Cardiac muscle cell (in vitro differentiated cells and primary cell): ENCODE results near the gene L1TD1. TPM values are rescaled to one million over a fixed set of nuclear protein-coding genes. Genes with fewer than 3 reads are reported as not detected.
"Not testable (repeated sequence)": the region's sequence is repeated elsewhere in the genome, so short reads cannot be mapped to it uniquely, and the experiment has no call there.

Experiments
- DNase-seq, 2 donors: peaks; one replicate each; pipeline versions ENCODE4 v3.0.0 to v3.0.0-alpha.2; 2010 to 2017; ENCODE audit warnings: low read depth in 1 of 2, low spot score in 1 of 2
- H3K27ac ChIP-seq: fragments of 200-600 bp; sonication (generic); 2 replicates; pipeline ENCODE4 v1.5.1; 2016
- H3K27me3 ChIP-seq: fragments of 200-600 bp; sonication (generic); 2 replicates; pipeline ENCODE4 v1.6.0; 2016; ENCODE audit warnings: control low read depth
- H3K36me3 ChIP-seq: fragments of 200-600 bp; sonication (generic); 2 replicates; pipeline ENCODE4 v1.5.1; 2016; ENCODE audit warnings: control low read depth
- H3K4me1 ChIP-seq: fragments of 200-600 bp; sonication (generic); 2 replicates; pipeline ENCODE4 v1.8.1; 2017; ENCODE audit warnings: low read depth, mild to moderate bottlenecking, mixed run types
- H3K4me3 ChIP-seq: fragments of 200-600 bp; sonication (generic); 2 replicates; pipeline ENCODE4 v1.5.1; 2016; ENCODE audit warnings: mild to moderate bottlenecking
- H3K9me3 ChIP-seq: fragments of 200-600 bp; sonication (generic); 2 replicates; pipeline ENCODE4 v1.5.1; 2017; ENCODE audit warnings: low read depth, mild to moderate bottlenecking, control low read depth
- CTCF ChIP-seq: IDR thresholded peaks from 2 replicates; pipeline ENCODE4 v1.5.1; 2012; ENCODE audit warnings: low read depth, mild to moderate bottlenecking, low read length
- polyA plus RNA-seq: library from polyadenylated mRNA; unstranded; fragments of >200 nt; fragmentation: Nextera tagmentation; extraction: Ambion mirVana; gene quantifications from 2 replicates; pipeline ENCODE4 v1.2.1, GENCODE V29; 2016
- total RNA-seq: library from RNA; depleted of rRNA; stranded (reverse); fragments of >200 nt; gene quantifications from 2 replicates; pipeline ENCODE4 v1.2.3, GENCODE V29; 2016

The L1TD1 gene, protein sequence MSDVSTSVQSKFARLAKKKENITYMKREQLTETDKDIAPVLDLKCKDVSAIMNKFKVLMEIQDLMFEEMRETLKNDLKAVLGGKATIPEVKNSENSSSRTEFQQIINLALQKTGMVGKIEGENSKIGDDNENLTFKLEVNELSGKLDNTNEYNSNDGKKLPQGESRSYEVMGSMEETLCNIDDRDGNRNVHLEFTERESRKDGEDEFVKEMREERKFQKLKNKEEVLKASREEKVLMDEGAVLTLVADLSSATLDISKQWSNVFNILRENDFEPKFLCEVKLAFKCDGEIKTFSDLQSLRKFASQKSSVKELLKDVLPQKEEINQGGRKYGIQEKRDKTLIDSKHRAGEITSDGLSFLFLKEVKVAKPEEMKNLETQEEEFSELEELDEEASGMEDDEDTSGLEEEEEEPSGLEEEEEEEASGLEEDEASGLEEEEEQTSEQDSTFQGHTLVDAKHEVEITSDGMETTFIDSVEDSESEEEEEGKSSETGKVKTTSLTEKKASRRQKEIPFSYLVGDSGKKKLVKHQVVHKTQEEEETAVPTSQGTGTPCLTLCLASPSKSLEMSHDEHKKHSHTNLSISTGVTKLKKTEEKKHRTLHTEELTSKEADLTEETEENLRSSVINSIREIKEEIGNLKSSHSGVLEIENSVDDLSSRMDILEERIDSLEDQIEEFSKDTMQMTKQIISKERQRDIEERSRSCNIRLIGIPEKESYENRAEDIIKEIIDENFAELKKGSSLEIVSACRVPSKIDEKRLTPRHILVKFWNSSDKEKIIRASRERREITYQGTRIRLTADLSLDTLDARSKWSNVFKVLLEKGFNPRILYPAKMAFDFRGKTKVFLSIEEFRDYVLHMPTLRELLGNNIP
- total RNA-seq (0.04 and 0.36 TPM in 2 replicates), polyA plus RNA-seq (0.37 TPM in 1 of 2 replicates, not detected in the other)

DNA sequence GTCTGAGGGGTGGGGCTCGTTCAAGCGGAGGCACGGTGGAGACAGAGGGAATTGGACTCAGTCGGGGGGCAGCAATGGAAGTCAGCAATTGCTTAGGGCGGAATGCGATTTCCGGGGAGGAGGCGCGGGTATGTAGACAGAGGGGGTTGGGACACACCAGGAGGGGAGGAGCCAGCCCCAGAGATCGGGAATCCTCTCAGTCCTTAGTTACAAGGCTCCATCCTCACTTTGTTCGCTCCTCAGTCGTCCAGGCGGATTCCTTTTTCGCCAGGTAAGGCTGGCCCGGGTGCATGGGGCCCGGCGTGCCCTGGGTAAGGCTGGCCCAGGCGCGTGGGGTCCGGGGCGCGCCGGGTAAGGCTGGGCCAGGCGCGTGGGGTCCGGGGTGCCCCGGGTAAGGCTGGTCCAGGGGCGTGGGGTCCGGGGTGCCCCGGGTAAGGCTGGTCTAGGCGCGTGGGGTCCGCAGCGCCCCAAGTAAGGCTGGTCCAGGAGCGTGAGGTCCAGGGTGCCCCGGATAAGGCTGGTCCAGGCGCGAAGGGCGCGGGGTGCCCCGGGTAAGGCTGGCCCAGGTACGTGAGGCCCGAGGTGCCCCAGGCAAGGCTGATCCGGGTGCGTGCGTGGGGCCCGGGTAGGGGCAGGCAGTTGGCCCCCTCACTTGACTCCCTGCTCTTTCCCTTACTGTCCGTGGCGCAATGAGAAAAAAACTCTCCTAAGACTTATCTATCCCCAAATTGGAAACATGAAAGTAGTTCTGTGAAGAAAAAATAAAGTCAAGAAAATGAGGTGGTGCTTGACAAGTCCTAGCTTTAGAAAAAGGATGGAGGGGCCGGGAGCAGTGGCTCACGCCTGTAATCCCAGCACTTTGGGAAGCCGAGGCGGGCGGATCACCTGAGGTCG is at the start of gene L1TD1:
TSS of gene L1TD1 (plus strand) at position 199 of the 894 bp plus-strand sequence. CDS start 11,780 bp downstream, outside the sequence.
- DNase-seq: peak; percentile 13 to 23
- H3K27ac ChIP-seq: no peak within 1 kb of the TSS
- H3K36me3 ChIP-seq: no peaks in the 10 kb centered on the region
- no peak for TF ChIP-seq CTCF
- peaks cover 25% of the 10 kb centered on the region for H3K27me3 ChIP-seq
- peaks cover 7% of the 10 kb centered on the region for H3K4me1 ChIP-seq
- H3K4me3 ChIP-seq: peak within 1 kb of the TSS; percentile 7
- H3K9me3 ChIP-seq: no peaks in the 10 kb centered on the region

DNA sequence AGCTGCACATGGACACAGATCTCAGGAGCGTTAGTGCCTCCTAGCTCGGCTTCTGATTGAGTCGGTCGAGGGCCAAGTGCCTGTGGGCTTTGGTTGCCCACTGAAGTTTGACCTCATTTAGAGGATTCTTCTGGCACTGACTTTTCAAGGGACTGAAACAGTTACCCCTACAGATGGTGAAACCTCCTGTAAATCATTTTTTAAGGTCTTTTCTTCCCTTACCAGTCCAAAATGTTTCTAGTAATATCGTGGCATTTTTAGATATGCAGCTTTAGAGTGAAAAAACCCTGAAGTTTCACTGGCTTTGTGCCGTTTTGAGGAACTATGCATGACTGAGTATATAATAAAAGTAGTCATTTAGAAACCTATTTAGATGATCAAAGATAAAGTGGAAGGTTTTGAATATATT is 34.7 kb upstream of the L1TD1 start:
- no peaks in the 10 kb centered on the region for H3K27me3 ChIP-seq
- H3K4me1 ChIP-seq: no peaks in the 10 kb centered on the region
- no peak for DNase-seq
- no peak overlapping the region for H3K4me3 ChIP-seq
- H3K36me3 ChIP-seq: no peaks in the 10 kb centered on the region
- H3K9me3 ChIP-seq: no peaks in the 10 kb centered on the region
- no peak overlapping the region for H3K27ac ChIP-seq
- no peak for TF ChIP-seq CTCF

- Histone ChIP-seq H3K4me3 (no peak overlapping the region), H3K27ac (no peak overlapping the region), H3K27me3 (no peaks in the 10 kb centered on the region), H3K36me3 (no peaks in the 10 kb centered on the region), H3K9me3 (no peaks in the 10 kb centered on the region), H3K4me1 (no peaks in the 10 kb centered on the region)
- no peak for DNase-seq
- no peak for TF ChIP-seq CTCF
These were observed 32.9 kb upstream of the L1TD1 start for GRCh38 chr1:62161711-62162110.

DNA sequence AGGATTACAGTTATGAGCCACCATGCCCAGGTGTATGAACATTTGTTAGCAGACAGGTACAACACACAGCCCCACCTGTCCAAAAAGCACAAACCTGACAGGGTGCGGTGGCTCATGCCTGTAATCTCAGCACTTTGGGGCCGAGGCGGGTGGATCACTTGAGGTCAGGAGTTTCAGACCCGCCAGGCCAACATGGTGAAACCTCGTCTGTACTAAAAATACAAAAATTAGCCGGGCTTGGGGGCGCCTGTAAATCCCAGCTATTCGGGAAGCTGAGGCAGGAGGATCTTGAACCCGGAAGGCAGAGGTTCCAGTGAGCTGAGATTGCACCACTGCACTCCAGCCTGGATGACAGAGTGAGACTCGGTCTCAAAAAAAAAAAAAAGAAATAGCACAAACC is 24.3 kb upstream of the L1TD1 start:
- H3K27ac ChIP-seq, DNase-seq, H3K4me3 ChIP-seq, H3K27me3 ChIP-seq, H3K9me3 ChIP-seq, H3K36me3 ChIP-seq, H3K4me1 ChIP-seq: not testable (repeated sequence)

DNA sequence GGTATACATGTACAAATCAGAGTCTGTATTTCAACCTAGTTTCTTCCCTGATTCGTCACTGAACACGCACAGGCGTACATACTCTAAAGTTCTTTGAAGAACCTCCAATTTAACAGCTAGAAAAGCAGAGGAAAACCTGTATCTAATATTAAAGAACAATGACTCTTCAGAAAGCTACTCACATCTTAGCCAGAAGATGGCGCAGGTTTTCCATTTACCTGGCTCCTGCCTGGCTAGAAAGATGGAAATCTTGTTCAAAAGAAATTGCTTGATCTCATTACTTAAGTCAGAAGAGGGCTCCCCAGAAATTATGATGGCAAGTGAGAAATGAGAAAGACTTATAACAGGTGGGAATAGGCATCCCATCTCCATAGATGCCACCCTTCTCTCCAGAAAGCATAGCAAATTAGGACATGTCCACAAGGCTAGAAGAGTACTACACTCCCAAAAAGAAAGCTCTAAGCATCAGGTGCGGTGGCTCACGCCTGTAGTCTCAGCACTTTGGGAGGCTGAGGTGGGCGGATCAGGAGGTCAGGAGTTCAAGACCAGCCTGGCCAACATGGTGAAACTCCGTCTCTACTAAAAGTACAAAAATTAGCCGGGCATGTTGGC is 19.0 kb upstream of the L1TD1 start:
- Histone ChIP-seq H3K4me3 (no peak overlapping the region), H3K9me3 (no peaks in the 10 kb centered on the region), H3K4me1 (peaks cover 23% of the 10 kb centered on the region), H3K27me3 (no peaks in the 10 kb centered on the region), H3K27ac (no peak overlapping the region), H3K36me3 (no peaks in the 10 kb centered on the region)
- peak; percentile 68 for TF ChIP-seq CTCF
- peak; percentile 63 to 73 for DNase-seq
